ENCODE data around the gene SPG21.

- no peak for TF ChIP-seq REST (IDR thresholded peaks at IDR 0.05; ENCODE audit: insufficient read depth in 1 of 2, low read depth in 2 of 2, low read length in 2 of 2)
- TF ChIP-seq TAF1 (IDR thresholded peaks at IDR 0.05; ENCODE audit: borderline replicate concordance, insufficient read depth, low read length) = no peak
- no peak for TF ChIP-seq POLR2AphosphoS5 (IDR thresholded peaks at IDR 0.05; ENCODE audit: low read depth, low read length)
- TF ChIP-seq SIN3A (IDR thresholded peaks at IDR 0.05; ENCODE audit: borderline replicate concordance, insufficient read depth, low read length) = no peak
Measured at GRCh38 chr15:65038836-65039235, 49.1 kb upstream of the SPG21 start.

Data from PFSK-1 (cell line).